BLaER1 (cell line): Measurements from ENCODE around the gene KIAA2012.
"Not testable (repeated sequence)": the region's sequence is repeated elsewhere in the genome, so short reads cannot be mapped to it uniquely, and the experiment has no call there.

ENCODE experiments used
- H3K27ac ChIP-seq: shearing (Covaris generic); formaldehyde crosslinking; 2 replicates; pipeline ENCODE4 v1.8.1; 2022
- H3K27me3 ChIP-seq: shearing (Covaris generic); formaldehyde crosslinking; 2 replicates; pipeline ENCODE4 v1.8.1; 2022
- H3K36me3 ChIP-seq: shearing (Covaris generic); formaldehyde crosslinking; 2 replicates; pipeline ENCODE4 v1.8.1; 2022
- H3K4me1 ChIP-seq: shearing (Covaris generic); formaldehyde crosslinking; 2 replicates; pipeline ENCODE4 v1.8.1; 2022
- H3K4me2 ChIP-seq: shearing (Covaris generic); formaldehyde crosslinking; 2 replicates; pipeline ENCODE4 v1.8.1; 2022
- H3K4me3 ChIP-seq: shearing (Covaris generic); formaldehyde crosslinking; 2 replicates; pipeline ENCODE4 v1.8.1; 2022
- H3K9ac ChIP-seq: shearing (Covaris generic); formaldehyde crosslinking; 2 replicates; pipeline ENCODE4 v1.8.1; 2022
- H3K9me3 ChIP-seq: shearing (Covaris generic); formaldehyde crosslinking; 2 replicates; pipeline ENCODE4 v1.8.1; 2022
- H4K20me1 ChIP-seq: shearing (Covaris generic); formaldehyde crosslinking; 2 replicates; pipeline ENCODE4 v1.8.1; 2022
- Cebpa-rat ChIP-seq: shearing (Covaris generic); IDR thresholded peaks from 2 replicates; pipeline ENCODE4 v1.8.1; 2022

Gene KIAA2012

GRCh38 chr2:202201220-202202160, 128.4 kb downstream of the KIAA2012 start:
- no peak for TF ChIP-seq Cebpa-rat
- no peak overlapping the region for H3K27ac ChIP-seq
- peaks cover 48% of the 10 kb centered on the region for H3K36me3 ChIP-seq
- no peaks in the 10 kb centered on the region for H3K27me3 ChIP-seq
- H4K20me1 ChIP-seq: no peaks in the 10 kb centered on the region
- H3K9me3 ChIP-seq: no peaks in the 10 kb centered on the region
- no peak overlapping the region for H3K4me3 ChIP-seq
- H3K4me1 ChIP-seq: no peaks in the 10 kb centered on the region
- H3K9ac ChIP-seq: no peak overlapping the region
- H3K4me2 ChIP-seq: no peak overlapping the region

- TF ChIP-seq Cebpa-rat: no peak
- H3K4me3 ChIP-seq: no peak overlapping the region
- no peak overlapping the region for H3K4me2 ChIP-seq
- peaks cover 67% of the 10 kb centered on the region for H3K36me3 ChIP-seq
- no peaks in the 10 kb centered on the region for H3K9me3 ChIP-seq
- peaks cover 10% of the 10 kb centered on the region for H4K20me1 ChIP-seq
- H3K27me3 ChIP-seq: no peaks in the 10 kb centered on the region
- no peak overlapping the region for H3K27ac ChIP-seq
- no peak overlapping the region for H3K9ac ChIP-seq
- H3K4me1 ChIP-seq: no peaks in the 10 kb centered on the region
Observed at GRCh38 chr2:202203348-202203747, 130.3 kb downstream of the KIAA2012 start.

DNA sequence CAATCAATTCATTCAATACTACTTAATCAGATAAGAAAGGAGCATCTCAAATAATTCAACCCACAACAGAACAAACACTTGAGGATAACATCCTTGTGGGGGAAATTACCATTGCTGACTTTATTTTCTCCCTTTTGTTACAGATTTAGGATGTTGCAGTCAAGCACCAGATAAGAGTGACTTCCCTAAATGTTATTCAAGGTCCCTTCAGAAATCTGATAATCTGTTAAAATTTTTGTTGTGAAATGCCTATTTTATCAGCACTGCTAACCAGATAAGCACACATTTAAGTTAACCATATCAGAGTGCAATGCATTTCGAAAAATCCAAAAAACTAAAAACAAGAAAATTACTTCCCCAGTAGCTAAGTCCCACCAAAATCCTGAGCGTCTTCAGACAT, 131.8 kb downstream of the KIAA2012 start:
- peaks cover 16% of the 10 kb centered on the region for H4K20me1 ChIP-seq
- H3K9me3 ChIP-seq: no peaks in the 10 kb centered on the region
- peaks cover 82% of the 10 kb centered on the region for H3K36me3 ChIP-seq
- no peaks in the 10 kb centered on the region for H3K4me1 ChIP-seq
- no peak overlapping the region for H3K9ac ChIP-seq
- H3K4me3 ChIP-seq: no peak overlapping the region
- no peak overlapping the region for H3K27ac ChIP-seq
- TF ChIP-seq Cebpa-rat: no peak
- H3K4me2 ChIP-seq: no peak overlapping the region
- H3K27me3 ChIP-seq: no peaks in the 10 kb centered on the region

- Histone ChIP-seq H3K4me1 (no peaks in the 10 kb centered on the region), H3K9ac (no peak overlapping the region), H3K27me3 (no peaks in the 10 kb centered on the region), H3K4me2 (no peak overlapping the region), H4K20me1 (peaks cover 16% of the 10 kb centered on the region), H3K4me3 (no peak overlapping the region), H3K36me3 (peaks cover 98% of the 10 kb centered on the region), H3K27ac (no peak overlapping the region), H3K9me3 (no peaks in the 10 kb centered on the region)
- TF ChIP-seq Cebpa-rat: no peak
Observed at GRCh38 chr2:202208526-202208925, 135.5 kb downstream of the KIAA2012 start.

DNA sequence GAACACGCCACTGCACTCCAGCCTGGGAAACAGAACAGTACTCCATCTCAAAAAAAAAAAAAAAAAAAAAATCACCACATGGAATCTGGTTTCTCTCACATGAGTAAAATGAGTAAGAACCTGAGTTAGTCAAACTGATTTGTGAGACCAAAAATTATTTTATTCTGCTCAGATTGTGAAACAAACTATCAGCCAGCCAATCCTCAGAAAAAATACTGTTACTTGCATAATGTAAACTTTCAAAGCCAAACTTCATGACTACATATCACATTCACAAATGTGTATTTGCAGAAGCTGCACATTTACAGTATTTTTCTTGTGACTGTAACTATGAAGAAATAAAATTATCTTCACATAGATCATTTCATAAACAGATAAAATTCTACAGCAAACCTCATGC, 142.1 kb downstream of the KIAA2012 start:
- H3K27ac ChIP-seq: no peak overlapping the region
- no peaks in the 10 kb centered on the region for H3K27me3 ChIP-seq
- no peak for TF ChIP-seq Cebpa-rat
- H3K9me3 ChIP-seq: no peaks in the 10 kb centered on the region
- H4K20me1 ChIP-seq: peaks cover 53% of the 10 kb centered on the region
- peaks cover 93% of the 10 kb centered on the region for H3K36me3 ChIP-seq
- no peak overlapping the region for H3K4me3 ChIP-seq
- H3K9ac ChIP-seq: no peak overlapping the region
- no peaks in the 10 kb centered on the region for H3K4me1 ChIP-seq
- H3K4me2 ChIP-seq: no peak overlapping the region

DNA sequence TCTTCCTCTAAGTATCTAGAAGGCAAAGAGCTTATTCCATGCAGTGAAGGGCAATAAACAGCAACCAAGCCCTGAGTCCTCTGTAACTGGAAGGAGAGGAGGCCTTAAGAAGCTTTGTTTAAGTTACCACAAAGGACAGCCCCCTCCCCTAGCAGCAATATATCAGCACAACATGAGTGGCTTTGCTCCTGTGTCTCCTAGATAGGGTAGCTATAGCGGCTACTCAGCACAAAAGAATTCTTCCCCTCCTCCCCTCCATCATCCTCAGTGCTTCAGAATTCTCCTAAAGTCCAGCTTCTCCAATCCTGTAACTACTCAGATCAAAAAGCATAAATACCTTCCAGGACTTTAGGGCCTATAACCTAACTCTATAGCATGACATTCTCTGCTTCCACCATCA, 148.8 kb downstream of the KIAA2012 start:
- Histone ChIP-seq H3K4me2 (no peak overlapping the region), H3K4me3 (no peak overlapping the region), H3K27me3 (no peaks in the 10 kb centered on the region), H3K27ac (no peak overlapping the region), H3K9me3 (no peaks in the 10 kb centered on the region), H3K4me1 (no peaks in the 10 kb centered on the region), H3K9ac (no peak overlapping the region), H3K36me3 (peaks cover 87% of the 10 kb centered on the region), H4K20me1 (peaks cover 98% of the 10 kb centered on the region)
- TF ChIP-seq Cebpa-rat: no peak

DNA sequence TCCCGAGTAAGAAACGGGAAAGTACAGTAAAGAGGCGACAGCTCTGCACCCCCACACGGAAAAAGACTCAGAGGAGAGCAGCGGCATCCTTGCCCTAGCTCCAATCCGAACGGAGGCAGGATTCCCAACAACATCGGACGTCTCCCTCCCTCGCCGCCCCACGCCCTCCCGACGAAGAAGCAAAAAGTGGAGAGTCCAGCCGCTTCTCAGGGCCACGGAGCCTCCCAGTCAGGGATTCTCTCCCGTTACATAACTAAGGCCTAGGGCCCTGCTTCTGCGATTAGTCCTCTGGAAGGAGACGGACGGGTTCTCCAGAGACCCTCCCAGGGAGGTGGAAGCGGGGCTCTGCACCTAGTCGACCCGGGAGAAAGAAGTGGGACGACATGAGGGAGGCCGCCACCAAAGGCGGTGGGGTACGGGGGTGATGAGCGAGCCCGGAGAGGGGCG, 164.8 kb downstream of the KIAA2012 start:
- Histone ChIP-seq H3K27ac (peak overlapping the region; percentile 89), H3K27me3 (no peaks in the 10 kb centered on the region), H3K4me1 (peaks cover 45% of the 10 kb centered on the region), H3K9ac (peak overlapping the region; percentile 96), H3K36me3 (peaks cover 11% of the 10 kb centered on the region), H3K4me3 (peak overlapping the region; percentile 94), H3K4me2 (peak overlapping the region; percentile 86), H3K9me3 (no peaks in the 10 kb centered on the region), H4K20me1 (peaks cover 53% of the 10 kb centered on the region)
- no peak for TF ChIP-seq Cebpa-rat

DNA sequence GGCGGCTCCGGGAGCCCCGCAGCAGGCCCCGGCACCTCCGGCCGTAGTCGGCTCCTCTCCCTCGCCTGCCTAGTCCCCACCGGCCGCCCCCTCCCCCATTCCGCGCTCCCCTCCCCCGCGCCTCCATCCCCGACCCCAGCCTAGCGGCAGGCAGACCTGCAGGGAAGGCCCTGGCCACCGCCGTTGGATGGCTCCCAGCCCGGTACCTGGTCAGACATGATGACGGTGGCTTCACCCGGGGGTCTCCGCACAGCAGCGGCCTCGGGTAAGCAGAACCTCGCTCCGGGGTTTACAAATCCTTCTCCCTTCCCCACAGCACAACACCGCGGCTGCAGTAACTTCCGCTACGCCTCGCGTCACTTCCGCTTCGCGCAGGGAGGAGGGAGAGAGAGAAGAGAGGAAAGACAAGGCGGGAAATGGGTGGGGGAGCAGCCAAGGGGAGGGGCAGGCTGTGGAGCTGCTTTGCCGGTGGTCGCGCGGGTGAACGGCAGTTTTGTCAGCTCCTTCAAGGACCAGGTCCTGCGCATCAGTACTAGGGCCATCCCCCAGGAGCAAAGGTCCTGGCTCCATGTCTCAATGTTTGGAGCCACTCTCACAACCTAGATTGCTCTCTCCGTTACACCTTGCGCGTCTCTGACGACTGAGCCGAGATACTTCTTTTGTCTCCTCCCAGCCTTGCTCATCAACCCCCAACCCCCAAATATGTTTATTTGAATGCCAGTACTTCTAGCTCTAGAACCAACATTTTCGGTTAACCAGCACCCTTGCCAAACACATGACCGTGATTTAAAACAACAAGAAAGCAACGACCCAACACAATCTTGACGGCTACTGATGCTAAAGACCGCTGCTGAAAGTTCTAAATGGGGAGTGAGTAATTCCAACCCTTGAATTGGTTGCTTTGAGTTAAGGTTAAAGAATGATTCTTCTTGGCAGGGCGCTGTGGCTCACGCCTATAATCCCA, 165.5 kb downstream of the KIAA2012 start, which contains the start of gene SUMO1:
Gene SUMO1, minus strand, starts transcription at position 364 of the 964 bp plus-strand sequence. Its CDS starts 146 bp downstream, at position 218.
- Histone ChIP-seq H3K27me3 (no peaks in the 10 kb centered on the region), H3K4me2 (peak within 1 kb of the TSS; percentile 86), H3K36me3 (peaks cover 11% of the 10 kb centered on the region), H3K9me3 (no peaks in the 10 kb centered on the region), H3K27ac (peak within 1 kb of the TSS; percentile 89), H4K20me1 (peaks cover 46% of the 10 kb centered on the region), H3K4me1 (peaks cover 39% of the 10 kb centered on the region), H3K9ac (peak within 1 kb of the TSS; percentile 96), H3K4me3 (peak within 1 kb of the TSS; percentile 94)
- no peak for TF ChIP-seq Cebpa-rat

GRCh38 chr2:202247710-202248109, 174.7 kb downstream of the KIAA2012 start:
- H3K4me1 ChIP-seq, H3K27ac ChIP-seq: not testable (repeated sequence)

More at GRCh38 chr2:202247710-202248109, 174.7 kb downstream of the KIAA2012 start:
- not testable (repeated sequence) for H3K9ac ChIP-seq, H3K36me3 ChIP-seq, H3K4me3 ChIP-seq, H3K27me3 ChIP-seq, H4K20me1 ChIP-seq, H3K4me2 ChIP-seq
- peaks cover 12% of the 10 kb centered on the region for H3K9me3 ChIP-seq
